GM12892 (cell line): ENCODE data around the gene NDUFB6.

Source experiments
- POLR2A ChIP-seq: IDR thresholded peaks from 2 replicates; pipeline ENCODE4 v1.6.1; 2011; ENCODE audit warnings: low read depth, low read length, control low read depth
- POLR2AphosphoS5 ChIP-seq: IDR thresholded peaks from 2 replicates; pipeline ENCODE4 v1.6.1; 2011; ENCODE audit warnings: low read depth, low read length, control low read depth

GRCh38 chr9:32550150-32550561, 22.8 kb downstream of the NDUFB6 start:
- no peak for TF ChIP-seq POLR2AphosphoS5
- TF ChIP-seq POLR2A: no peak
